Nephron progenitor cell (in vitro differentiated cells): Measurements from ENCODE around the gene PAIP2B.

Experiments
- DNase-seq: peaks from one replicate; pipeline ENCODE4 v3.0.0; 2021
- H3K27ac Mint-ChIP-seq: 2 replicates; pipeline ENCODE4 v1.8.0; 2021; ENCODE audit warnings: mild to moderate bottlenecking, moderate library complexity, mixed read lengths
- H3K27me3 Mint-ChIP-seq: 2 replicates; pipeline ENCODE4 v1.8.0; 2021; ENCODE audit warnings: mild to moderate bottlenecking, low read depth, mixed read lengths; ENCODE audit not compliant: poor library complexity
- H3K36me3 Mint-ChIP-seq: 2 replicates; pipeline ENCODE4 v1.8.0; 2021; ENCODE audit warnings: low read depth, mixed read lengths
- H3K4me1 Mint-ChIP-seq: 2 replicates; pipeline ENCODE4 v1.8.0; 2021; ENCODE audit warnings: mixed read lengths
- H3K4me3 Mint-ChIP-seq: 2 replicates; pipeline ENCODE4 v1.8.0; 2021; ENCODE audit warnings: mild to moderate bottlenecking, moderate library complexity, mixed read lengths
- H3K9me3 Mint-ChIP-seq: 2 replicates; pipeline ENCODE4 v1.8.0; 2021; ENCODE audit warnings: mild to moderate bottlenecking, moderate library complexity, mixed read lengths
- TF ChIP-seq, protein P1 (sequence below): fragments of 200-600 bp; sonication (generic); IDR thresholded peaks from 2 replicates; pipeline ENCODE4 v1.5.0; 2021; ENCODE audit warnings: antibody characterized with exemption

PAIP2B gene

DNA sequence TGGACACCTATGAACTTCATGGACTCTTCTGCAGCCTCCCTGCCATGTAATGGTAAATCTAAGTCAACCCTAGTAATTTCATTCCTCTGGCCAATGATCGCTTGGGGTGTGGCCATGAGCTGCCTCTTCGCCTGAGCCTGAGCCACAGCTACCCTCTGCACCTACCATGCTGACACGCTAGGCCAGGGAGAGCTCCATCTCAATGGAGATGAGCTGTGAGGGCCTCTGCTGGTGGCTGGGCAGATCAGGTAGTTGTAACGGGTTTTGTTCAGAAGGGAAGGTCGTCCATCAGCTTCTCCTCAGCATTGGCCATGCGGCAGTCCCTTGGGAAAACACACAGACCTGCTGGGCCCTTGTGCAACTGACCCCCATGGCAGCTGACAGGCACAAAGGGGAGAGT is 72.1 kb downstream of the PAIP2B start:
- H3K27me3 Mint-ChIP-seq = peaks cover 16% of the 10 kb centered on the region
- no peak overlapping the region for H3K27ac Mint-ChIP-seq
- H3K4me1 Mint-ChIP-seq = peaks cover 10% of the 10 kb centered on the region
- TF ChIP-seq, protein P1, sequence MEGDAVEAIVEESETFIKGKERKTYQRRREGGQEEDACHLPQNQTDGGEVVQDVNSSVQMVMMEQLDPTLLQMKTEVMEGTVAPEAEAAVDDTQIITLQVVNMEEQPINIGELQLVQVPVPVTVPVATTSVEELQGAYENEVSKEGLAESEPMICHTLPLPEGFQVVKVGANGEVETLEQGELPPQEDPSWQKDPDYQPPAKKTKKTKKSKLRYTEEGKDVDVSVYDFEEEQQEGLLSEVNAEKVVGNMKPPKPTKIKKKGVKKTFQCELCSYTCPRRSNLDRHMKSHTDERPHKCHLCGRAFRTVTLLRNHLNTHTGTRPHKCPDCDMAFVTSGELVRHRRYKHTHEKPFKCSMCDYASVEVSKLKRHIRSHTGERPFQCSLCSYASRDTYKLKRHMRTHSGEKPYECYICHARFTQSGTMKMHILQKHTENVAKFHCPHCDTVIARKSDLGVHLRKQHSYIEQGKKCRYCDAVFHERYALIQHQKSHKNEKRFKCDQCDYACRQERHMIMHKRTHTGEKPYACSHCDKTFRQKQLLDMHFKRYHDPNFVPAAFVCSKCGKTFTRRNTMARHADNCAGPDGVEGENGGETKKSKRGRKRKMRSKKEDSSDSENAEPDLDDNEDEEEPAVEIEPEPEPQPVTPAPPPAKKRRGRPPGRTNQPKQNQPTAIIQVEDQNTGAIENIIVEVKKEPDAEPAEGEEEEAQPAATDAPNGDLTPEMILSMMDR = no peak
- DNase-seq = no peak
- H3K9me3 Mint-ChIP-seq = peaks cover 1% of the 10 kb centered on the region
- H3K4me3 Mint-ChIP-seq = no peak overlapping the region
- peaks cover 7% of the 10 kb centered on the region for H3K36me3 Mint-ChIP-seq

DNA sequence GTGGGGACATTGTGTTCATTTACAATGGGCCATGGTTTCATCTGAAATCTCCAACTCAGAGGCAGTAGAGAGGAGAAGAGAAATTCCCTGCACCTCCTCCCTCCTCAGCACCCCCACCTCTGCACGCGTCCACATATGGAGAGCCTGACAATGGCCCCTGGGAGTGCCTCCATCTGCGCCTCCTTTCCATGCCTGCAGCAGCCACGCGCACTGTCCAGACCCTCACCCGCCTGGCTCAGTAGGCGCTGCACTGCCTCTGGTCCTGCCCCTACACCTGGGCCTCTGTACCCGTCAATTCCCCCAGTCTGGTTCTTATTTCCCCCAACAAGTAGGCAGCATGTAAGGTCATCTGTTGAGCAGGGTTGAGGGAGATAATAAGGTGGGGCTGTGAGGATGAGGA is 72.6 kb downstream of the PAIP2B start:
- H3K36me3 Mint-ChIP-seq = peaks cover 11% of the 10 kb centered on the region
- H3K4me1 Mint-ChIP-seq = peaks cover 10% of the 10 kb centered on the region
- H3K27me3 Mint-ChIP-seq = peaks cover 16% of the 10 kb centered on the region
- no peak overlapping the region for H3K27ac Mint-ChIP-seq
- H3K4me3 Mint-ChIP-seq = no peak overlapping the region
- no peaks in the 10 kb centered on the region for H3K9me3 Mint-ChIP-seq
- TF ChIP-seq, protein P1 = no peak
- no peak for DNase-seq

DNA sequence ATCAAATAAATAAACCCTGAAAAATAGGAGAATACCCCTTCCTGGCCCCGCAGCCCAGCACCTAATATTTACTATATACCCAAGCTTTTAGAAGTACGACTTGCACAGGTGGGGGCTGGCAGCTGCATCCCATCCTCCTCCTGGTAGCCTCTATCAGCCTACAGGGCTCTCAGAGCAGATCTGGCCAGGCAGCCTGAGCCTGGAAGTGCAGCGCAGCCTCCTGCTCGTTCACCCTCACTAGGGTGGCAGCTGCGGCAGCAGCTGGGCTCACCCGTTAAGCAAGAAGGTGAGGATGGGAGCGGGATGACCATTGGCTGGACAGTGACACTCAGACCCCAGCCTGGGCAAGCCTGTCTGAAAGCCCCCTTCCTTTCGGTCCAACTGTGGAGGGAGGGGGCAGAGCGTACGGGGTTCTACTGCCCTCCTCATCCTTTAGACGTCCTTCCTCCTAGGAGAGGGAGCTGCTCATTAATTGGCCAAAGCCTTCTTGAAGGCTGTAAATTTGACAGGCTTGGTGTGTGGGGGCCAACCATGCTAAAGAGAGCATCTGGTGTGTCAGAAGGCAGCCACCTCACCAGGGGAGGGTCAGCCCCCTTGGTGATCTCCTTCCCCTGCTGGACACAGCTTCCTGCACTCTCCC is 73.2 kb downstream of the PAIP2B start:
- DNase-seq = no peak
- Mint-ChIP-seq H3K27ac (no peak overlapping the region), H3K4me1 (peaks cover 10% of the 10 kb centered on the region), H3K27me3 (peaks cover 16% of the 10 kb centered on the region), H3K4me3 (no peak overlapping the region), H3K36me3 (peaks cover 17% of the 10 kb centered on the region), H3K9me3 (no peaks in the 10 kb centered on the region)
- TF ChIP-seq, protein P1 = no peak

DNA sequence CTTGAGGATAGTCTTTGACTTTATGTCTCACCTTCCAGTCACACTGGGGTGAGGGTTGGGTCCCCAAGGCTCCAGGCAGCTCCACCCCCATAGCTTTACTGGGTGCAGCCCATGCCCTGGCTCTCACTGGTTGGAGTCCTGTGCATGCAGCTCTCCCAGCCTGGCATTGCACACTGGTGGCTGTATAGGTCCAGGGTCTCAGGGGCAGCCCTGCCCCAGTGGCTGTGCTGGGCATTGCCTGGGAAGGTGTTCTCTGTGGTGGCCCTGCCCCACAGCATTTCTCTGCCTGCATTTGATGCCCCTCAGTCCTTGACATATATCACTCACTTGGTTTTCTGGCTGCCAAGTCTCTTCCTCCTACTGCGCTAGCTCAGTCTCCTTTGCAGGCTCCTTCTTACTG is 75.3 kb downstream of the PAIP2B start:
- no peaks in the 10 kb centered on the region for H3K4me1 Mint-ChIP-seq
- TF ChIP-seq, protein P1 = no peak
- H3K36me3 Mint-ChIP-seq = peaks cover 31% of the 10 kb centered on the region
- H3K27me3 Mint-ChIP-seq = peaks cover 12% of the 10 kb centered on the region
- H3K4me3 Mint-ChIP-seq = no peak overlapping the region
- H3K9me3 Mint-ChIP-seq = no peaks in the 10 kb centered on the region
- no peak overlapping the region for H3K27ac Mint-ChIP-seq
- no peak for DNase-seq

DNA sequence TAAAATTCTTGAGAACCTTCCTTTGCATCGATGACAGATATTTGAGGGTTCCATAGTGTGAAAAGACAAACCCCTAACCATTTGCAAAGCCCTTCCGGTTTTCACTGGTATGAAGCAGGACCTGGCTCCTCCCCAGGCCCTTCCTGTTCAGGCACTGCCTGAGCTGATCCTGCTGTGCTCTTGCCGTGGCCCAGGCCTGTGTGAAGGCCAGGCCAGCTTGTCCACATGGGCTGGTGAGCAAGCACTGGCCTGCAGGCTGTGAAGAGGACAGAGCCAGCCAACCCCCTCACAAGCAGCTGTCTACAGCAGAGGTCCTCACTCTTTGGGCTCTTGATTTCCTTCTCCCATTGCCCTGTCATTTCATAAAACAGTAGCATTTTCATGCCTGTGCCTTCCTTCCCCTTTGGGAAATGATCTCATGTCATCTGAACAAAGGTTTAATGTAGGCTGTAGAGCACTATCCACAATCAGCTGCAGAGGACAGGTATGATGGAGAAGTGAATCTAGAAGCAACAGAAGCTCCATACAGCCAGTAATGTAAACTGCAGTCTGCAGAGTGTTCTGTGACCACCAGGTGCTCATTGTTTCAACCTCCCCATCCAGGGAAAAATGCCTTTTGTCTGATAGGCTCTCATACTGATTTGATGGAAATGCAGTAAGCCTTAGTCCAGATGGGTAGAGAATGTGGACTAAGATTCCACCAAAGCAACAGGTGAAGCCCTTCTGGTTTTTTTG is 76.7 kb downstream of the PAIP2B start:
- DNase-seq = no peak
- TF ChIP-seq, protein P1 = no peak
- no peaks in the 10 kb centered on the region for H3K4me1 Mint-ChIP-seq

More for the DNA sequence above, 76.7 kb downstream of the PAIP2B start:
- Mint-ChIP-seq H3K27ac (no peak overlapping the region), H3K27me3 (peaks cover 5% of the 10 kb centered on the region), H3K4me3 (no peak overlapping the region), H3K36me3 (peaks cover 42% of the 10 kb centered on the region), H3K9me3 (no peaks in the 10 kb centered on the region)
